ENCODE measurements around the gene NEDD8. TPM values are rescaled to one million over a fixed set of nuclear protein-coding genes. Genes with fewer than 3 reads are reported as not detected.

The NEDD8 gene
- total RNA-seq, 2 donors from 2014 or later, result 196 to 199 TPM

GRCh38 chr14:24270537-24271133, 38.5 kb upstream of the NEDD8 start:
- no peak for DNase-seq (ENCODE audit: low spot score)
- H3K4me3 Mint-ChIP-seq, result peak overlapping the region; percentile 88
- H3K36me3 Mint-ChIP-seq, result no peaks in the 10 kb centered on the region
- H3K9me3 Mint-ChIP-seq, result no peaks in the 10 kb centered on the region
- peak overlapping the region; percentile 87 to 92 for H3K27ac Mint-ChIP-seq
- no peak for ATAC-seq
- no peaks in the 10 kb centered on the region for H3K27me3 Mint-ChIP-seq
- H3K4me1 Mint-ChIP-seq (ENCODE audit: low read depth in 2 of 2), result peaks cover 41 to 44% of the 10 kb centered on the region in 2 donors

- DNase-seq (ENCODE audit: low spot score), result no peak
- Mint-ChIP-seq H3K9me3 (no peaks in the 10 kb centered on the region), H3K4me3 (peak overlapping the region; percentile 88), H3K27ac (peak overlapping the region in 1 of 2 donors; percentile 92), H3K4me1 (ENCODE audit: low read depth in 2 of 2) (peaks cover 41 to 44% of the 10 kb centered on the region in 2 donors), H3K36me3 (no peaks in the 10 kb centered on the region), H3K27me3 (no peaks in the 10 kb centered on the region)
- ATAC-seq, result no peak
Observed at GRCh38 chr14:24269910-24270536, 37.9 kb upstream of the NEDD8 start.

- no peak overlapping the region for H3K4me3 Mint-ChIP-seq
- no peaks in the 10 kb centered on the region for H3K36me3 Mint-ChIP-seq
- H3K27ac Mint-ChIP-seq, result no peak overlapping the region
- no peak for DNase-seq (ENCODE audit: low spot score)
- H3K9me3 Mint-ChIP-seq, result no peaks in the 10 kb centered on the region
- no peaks in the 10 kb centered on the region for H3K27me3 Mint-ChIP-seq
- ATAC-seq, result no peak
- H3K4me1 Mint-ChIP-seq (ENCODE audit: low read depth in 2 of 2), result peaks cover 40 to 44% of the 10 kb centered on the region in 2 donors
Observed at GRCh38 chr14:24269368-24269767, 37.2 kb upstream of the NEDD8 start.

DNA sequence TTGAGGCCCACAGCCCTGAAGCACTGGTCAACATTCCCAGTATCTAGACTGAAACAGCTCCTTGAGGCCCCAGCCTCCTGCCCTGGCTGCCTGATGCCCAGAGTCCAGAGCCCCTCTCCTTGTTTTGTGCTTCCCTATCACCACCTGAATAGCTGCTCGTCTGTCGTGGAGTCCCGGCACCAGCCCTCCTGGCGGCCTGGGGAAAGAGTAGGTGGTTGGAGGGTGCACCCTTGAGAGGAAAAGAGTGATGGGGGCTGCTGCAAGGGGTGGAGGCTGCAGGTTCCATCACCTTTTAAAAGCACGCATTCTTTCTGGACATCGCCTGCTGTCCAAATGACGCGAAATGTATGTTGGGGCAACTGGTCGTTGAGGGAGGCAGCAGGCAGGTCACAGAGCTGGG, 36.1 kb upstream of the NEDD8 start:
- H3K9me3 Mint-ChIP-seq, result no peaks in the 10 kb centered on the region

DNA sequence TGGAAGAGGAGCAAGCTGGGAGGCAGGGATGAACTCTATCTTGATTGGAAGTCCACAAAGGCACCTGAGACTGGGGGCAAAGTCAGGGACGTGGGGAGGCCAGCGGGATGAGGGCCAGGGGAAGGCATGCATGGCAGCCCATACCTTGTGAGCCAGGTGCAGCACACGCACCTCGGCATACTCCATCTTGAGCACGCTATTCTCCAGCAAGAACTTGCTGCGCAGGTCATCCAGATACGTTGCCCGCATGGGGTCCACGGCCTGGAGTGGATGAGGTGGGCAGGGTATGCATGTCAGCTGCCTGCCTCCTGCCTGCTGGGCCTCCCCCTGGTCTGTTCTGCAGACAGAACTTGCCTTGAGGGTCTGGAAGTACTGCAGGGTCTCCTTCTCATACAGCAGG, 35.3 kb upstream of the NEDD8 start:
- Mint-ChIP-seq H3K27ac (no peak overlapping the region), H3K4me1 (ENCODE audit: low read depth in 2 of 2) (peaks cover 21 to 27% of the 10 kb centered on the region in 2 donors), H3K36me3 (no peaks in the 10 kb centered on the region), H3K4me3 (no peak overlapping the region), H3K9me3 (no peaks in the 10 kb centered on the region), H3K27me3 (no peaks in the 10 kb centered on the region)
- DNase-seq (ENCODE audit: low spot score) (no peak), ATAC-seq (no peak)

More for the DNA sequence above, 36.1 kb upstream of the NEDD8 start:
- ATAC-seq (no peak), DNase-seq (ENCODE audit: low spot score) (no peak)
- no peaks in the 10 kb centered on the region for H3K36me3 Mint-ChIP-seq
- H3K4me1 Mint-ChIP-seq (ENCODE audit: low read depth in 2 of 2), result peaks cover 28 to 32% of the 10 kb centered on the region in 2 donors
- no peak overlapping the region for H3K4me3 Mint-ChIP-seq
- no peaks in the 10 kb centered on the region for H3K27me3 Mint-ChIP-seq
- H3K27ac Mint-ChIP-seq, result no peak overlapping the region

- ATAC-seq (no peak), DNase-seq (ENCODE audit: low spot score) (no peak)
- no peaks in the 10 kb centered on the region for H3K9me3 Mint-ChIP-seq
- peaks cover 12 to 19% of the 10 kb centered on the region in 2 donors for H3K4me1 Mint-ChIP-seq (ENCODE audit: low read depth in 2 of 2)
- no peak overlapping the region for H3K27ac Mint-ChIP-seq
- no peaks in the 10 kb centered on the region for H3K36me3 Mint-ChIP-seq
- no peaks in the 10 kb centered on the region for H3K27me3 Mint-ChIP-seq
- H3K4me3 Mint-ChIP-seq, result no peak overlapping the region
Observed at GRCh38 chr14:24266344-24267244, 34.4 kb upstream of the NEDD8 start.

DNA sequence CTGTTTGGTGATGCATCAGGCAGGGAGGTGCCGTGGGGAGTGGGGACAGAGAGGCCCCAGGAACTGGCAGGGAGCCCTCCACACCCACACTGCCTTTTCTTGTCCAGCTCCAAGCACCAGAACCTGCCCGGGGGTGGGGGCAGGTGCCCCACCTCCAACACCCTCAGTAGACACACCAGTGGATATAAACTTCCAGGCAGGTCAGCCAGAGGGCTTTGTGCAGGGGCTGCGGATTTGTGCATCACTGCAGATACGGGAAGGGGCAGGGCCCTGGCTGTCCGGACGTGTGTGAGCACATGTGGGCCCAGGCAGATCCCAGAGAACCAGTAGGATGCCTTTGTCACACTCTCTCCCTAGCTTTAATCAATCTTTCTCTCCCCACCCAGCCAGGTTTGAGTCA, 32.1 kb upstream of the NEDD8 start:
- no peaks in the 10 kb centered on the region for H3K36me3 Mint-ChIP-seq
- peaks cover 0 to 7% of the 10 kb centered on the region in 2 donors for H3K4me1 Mint-ChIP-seq (ENCODE audit: low read depth in 2 of 2)
- H3K4me3 Mint-ChIP-seq, result no peak overlapping the region
- H3K27me3 Mint-ChIP-seq, result no peaks in the 10 kb centered on the region
- ATAC-seq (no peak), DNase-seq (ENCODE audit: low spot score) (no peak)
- H3K9me3 Mint-ChIP-seq, result no peaks in the 10 kb centered on the region
- no peak overlapping the region for H3K27ac Mint-ChIP-seq

GRCh38 chr14:24263848-24264247, 31.7 kb upstream of the NEDD8 start:
- no peak for ATAC-seq
- H3K9me3 Mint-ChIP-seq, result no peaks in the 10 kb centered on the region
- no peak overlapping the region for H3K27ac Mint-ChIP-seq
- no peaks in the 10 kb centered on the region for H3K27me3 Mint-ChIP-seq
- H3K36me3 Mint-ChIP-seq, result no peaks in the 10 kb centered on the region
- no peak for DNase-seq (ENCODE audit: low spot score)
- peaks cover 0 to 7% of the 10 kb centered on the region in 2 donors for H3K4me1 Mint-ChIP-seq (ENCODE audit: low read depth in 2 of 2)
- no peak overlapping the region for H3K4me3 Mint-ChIP-seq

DNA sequence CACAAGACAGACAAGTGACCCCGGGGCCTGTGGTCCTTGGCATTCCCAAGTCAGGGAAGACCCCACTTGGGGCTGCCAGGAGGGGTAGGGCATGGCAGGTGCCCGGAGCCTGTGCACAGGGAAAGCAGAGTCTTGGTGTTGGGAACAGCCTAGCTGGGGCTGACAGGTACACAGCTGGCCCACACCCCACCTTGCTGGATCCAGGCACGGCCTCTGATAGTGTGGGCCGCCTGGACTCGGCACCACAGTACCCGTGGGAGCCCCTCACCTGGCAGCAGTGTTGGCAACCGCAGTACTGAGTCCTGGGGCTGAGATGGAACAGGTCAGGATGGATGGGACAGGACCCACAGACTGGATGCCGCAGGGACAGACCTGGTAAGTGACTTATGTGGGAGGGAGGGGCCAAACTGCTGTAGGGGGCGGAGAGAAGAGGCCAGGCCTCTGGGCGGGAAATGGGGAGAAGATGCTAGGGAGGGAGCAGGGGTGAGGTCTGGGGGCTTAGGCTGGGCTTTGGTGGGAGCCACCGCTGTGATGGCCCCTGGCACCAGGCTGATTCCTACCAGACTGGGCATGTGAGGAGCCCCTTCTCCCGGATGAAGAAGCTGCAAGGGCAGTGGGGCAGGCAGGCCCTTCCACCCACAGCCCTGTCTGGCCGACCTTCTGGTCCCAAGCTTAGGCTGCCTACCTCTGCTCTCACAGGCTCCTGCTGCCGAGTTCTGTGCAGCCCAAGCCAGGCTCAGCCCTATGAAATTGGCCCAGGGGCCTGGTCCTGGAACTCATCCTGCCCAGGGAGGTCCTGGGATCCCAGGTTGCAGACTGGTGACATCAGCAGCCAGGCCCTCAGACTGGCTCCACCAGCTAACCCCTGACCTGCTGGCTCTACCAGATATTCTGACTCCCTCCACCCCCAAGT, 30.9 kb upstream of the NEDD8 start, which contains the start of gene TGM1:
Gene TGM1, minus strand, starts transcription at position 357 of the 913 bp plus-strand sequence. CDS start 825 bp downstream, outside the sequence.
- Mint-ChIP-seq H3K27ac (no peak within 1 kb of the TSS), H3K9me3 (no peaks in the 10 kb centered on the region), H3K4me3 (no peak within 1 kb of the TSS), H3K4me1 (ENCODE audit: low read depth in 2 of 2) (peaks cover 0 to 7% of the 10 kb centered on the region in 2 donors), H3K27me3 (no peaks in the 10 kb centered on the region), H3K36me3 (no peaks in the 10 kb centered on the region)
- DNase-seq (ENCODE audit: low spot score), result no peak
- no peak for ATAC-seq

GRCh38 chr14:24261969-24262327, 29.8 kb upstream of the NEDD8 start:
- H3K27ac Mint-ChIP-seq, result no peak overlapping the region
- no peaks in the 10 kb centered on the region for H3K27me3 Mint-ChIP-seq
- H3K4me1 Mint-ChIP-seq (ENCODE audit: low read depth in 2 of 2), result peaks cover 0 to 4% of the 10 kb centered on the region in 2 donors
- no peak overlapping the region for H3K4me3 Mint-ChIP-seq
- ATAC-seq (no peak), DNase-seq (ENCODE audit: low spot score) (no peak)
- no peaks in the 10 kb centered on the region for H3K9me3 Mint-ChIP-seq
- no peaks in the 10 kb centered on the region for H3K36me3 Mint-ChIP-seq

- Mint-ChIP-seq H3K36me3 (no peaks in the 10 kb centered on the region), H3K27me3 (no peaks in the 10 kb centered on the region), H3K4me1 (ENCODE audit: low read depth in 2 of 2) (peaks cover 0 to under 1% of the 10 kb centered on the region in 2 donors), H3K4me3 (no peak overlapping the region), H3K27ac (no peak overlapping the region), H3K9me3 (no peaks in the 10 kb centered on the region)
- ATAC-seq (no peak), DNase-seq (ENCODE audit: low spot score) (no peak)
Observed at GRCh38 chr14:24261256-24261968, 29.2 kb upstream of the NEDD8 start.

GRCh38 chr14:24260780-24261157, 28.6 kb upstream of the NEDD8 start:
- ATAC-seq, result no peak
- no peak for DNase-seq (ENCODE audit: low spot score)
- Mint-ChIP-seq H3K36me3 (no peaks in the 10 kb centered on the region), H3K4me1 (ENCODE audit: low read depth in 2 of 2) (no peaks in the 10 kb centered on the region), H3K4me3 (no peak overlapping the region), H3K9me3 (no peaks in the 10 kb centered on the region), H3K27me3 (no peaks in the 10 kb centered on the region), H3K27ac (no peak overlapping the region)
